GM19193 (cell line): ENCODE results near the gene VPS18.

Experiments
- POLR2A ChIP-seq: IDR thresholded peaks from 4 replicates; pipeline ENCODE4 v1.6.1; 2011; ENCODE audit not compliant: insufficient read depth, insufficient read length; ENCODE audit errors: extremely low read depth

Gene VPS18

GRCh38 chr15:40889112-40889511 lies 5.1 kb upstream of the VPS18 start:
- TF ChIP-seq POLR2A, result no peak

GRCh38 chr15:40891138-40891537 lies 3.1 kb upstream of the VPS18 start:
- no peak for TF ChIP-seq POLR2A

- TF ChIP-seq POLR2A, result no peak
Observed at GRCh38 chr15:40891810-40892446, 2.3 kb upstream of the VPS18 start.

GRCh38 chr15:40892447-40893012 lies 1.7 kb upstream of the VPS18 start:
- TF ChIP-seq POLR2A, result no peak

GRCh38 chr15:40893019-40893670 lies 1.1 kb upstream of the VPS18 start:
- TF ChIP-seq POLR2A, result no peak

- peak; percentile 17 for TF ChIP-seq POLR2A
Observed at GRCh38 chr15:40894681-40895448, 615 bp downstream of the VPS18 start.

GRCh38 chr15:40899536-40900207 lies 5.4 kb downstream of the VPS18 start:
- no peak for TF ChIP-seq POLR2A

GRCh38 chr15:40900256-40901052 lies 6.2 kb downstream of the VPS18 start:
- no peak for TF ChIP-seq POLR2A

- TF ChIP-seq POLR2A, result no peak
Observed at GRCh38 chr15:40901053-40901443, 6.8 kb downstream of the VPS18 start.

GRCh38 chr15:40902605-40903561 lies 8.6 kb downstream of the VPS18 start:
- no peak for TF ChIP-seq POLR2A

- no peak for TF ChIP-seq POLR2A
Observed at GRCh38 chr15:40904552-40905201, 10.4 kb downstream of the VPS18 start.

GRCh38 chr15:40906091-40906990 lies 12.1 kb downstream of the VPS18 start:
- peak; percentile 42 for TF ChIP-seq POLR2A
